Epithelial cell of esophagus (primary cell): ENCODE measurements around the gene CFI.
A peak's percentile ranks its signal among the peaks of the same experiment; 100 is the strongest.

Experiments
- DNase-seq: peaks from one replicate; pipeline ENCODE4 v3.0.0; 2010; ENCODE audit warnings: low read depth
- H3K4me3 ChIP-seq: 2 replicates; pipeline ENCODE4 v1.5.1; 2011; ENCODE audit warnings: mild to moderate bottlenecking, low read length, control low read depth
- CTCF ChIP-seq: IDR thresholded peaks from 2 replicates; pipeline ENCODE4 v1.5.1; 2011; ENCODE audit warnings: low read depth, mild to moderate bottlenecking, low read length, control low read depth, inconsistent platforms; ENCODE audit not compliant: insufficient read depth; ENCODE audit errors: missing control alignments

CFI gene

GRCh38 chr4:109691411-109691920 lies 110.3 kb downstream of the CFI start:
- H3K4me3 ChIP-seq: no peak overlapping the region
- DNase-seq: peak; percentile 9
- TF ChIP-seq CTCF: no peak
